HEK293 (cell line): ENCODE measurements around the gene NBPF1.
A peak's percentile ranks its signal among the peaks of the same experiment; 100 is the strongest.
"Not testable (repeated sequence)": the region's sequence is repeated elsewhere in the genome, so short reads cannot be mapped to it uniquely, and the experiment has no call there.

Source experiments
- CTCF ChIA-PET: fragments of 350-600 bp; formaldehyde crosslinking; extraction: SDS; loops from one replicate; lab custom pipeline; 2021; ENCODE audit warnings: antibody characterized with exemption; lab: Yijun Ruan, JAX
- POLR2A ChIA-PET: fragments of 300-600 bp; formaldehyde crosslinking; extraction: SDS; loops from one replicate; lab custom pipeline; 2020; ENCODE audit warnings: antibody characterized with exemption, inconsistent platforms; lab: Yijun Ruan, JAX
- H3K27ac ChIP-seq: fragments of 200-500 bp; sonication (Bioruptor generic); 2 replicates; pipeline ENCODE4 v1.5.1; 2014; ENCODE audit warnings: low read depth, low read length, control low read depth, inconsistent platforms; ENCODE audit errors: extremely low read depth
- H3K36me3 ChIP-seq, 2 experiments: fragments of 200-500 bp in 1 of 2; sonication (Bioruptor generic) in 1 of 2; 1 replicate in 1 of 2; 2 replicates in 1 of 2; pipeline ENCODE4 v1.5.1; 2014 to 2017; ENCODE audit warnings: inconsistent platforms in 2 of 2, low read length in 2 of 2; ENCODE audit not compliant: control insufficient read depth in 2 of 2, insufficient read depth in 1 of 2
- H3K4me1 ChIP-seq: fragments of 200-500 bp; sonication (Bioruptor generic); 2 replicates; pipeline ENCODE4 v1.5.1; 2014; ENCODE audit warnings: mild to moderate bottlenecking, low read length, inconsistent platforms; ENCODE audit not compliant: control insufficient read depth, insufficient read depth
- H3K4me3 ChIP-seq: 2 replicates; pipeline ENCODE4 v1.5.1; 2011; ENCODE audit warnings: low read depth, mild to moderate bottlenecking, control low read depth, low read length, moderate library complexity
- H3K9me3 ChIP-seq: fragments of 200-500 bp; sonication (Bioruptor generic); 2 replicates; pipeline ENCODE4 v1.5.1; 2014; ENCODE audit warnings: low read depth, low read length, inconsistent platforms; ENCODE audit not compliant: control insufficient read depth, insufficient read depth
- EGR2 ChIP-seq: fragments of 450-650 bp; formaldehyde crosslinking; IDR thresholded peaks from 2 replicates; pipeline ENCODE4 v1.5.1; 2016; ENCODE audit warnings: low read depth, missing biosample characterization, missing genetic modification characterization
- GLIS1 ChIP-seq: fragments of 450-650 bp; formaldehyde crosslinking; IDR thresholded peaks from 2 replicates; pipeline ENCODE4 v1.5.1; 2016; ENCODE audit warnings: missing biosample characterization, missing genetic modification characterization
- KLF1 ChIP-seq: fragments of 450-650 bp; formaldehyde crosslinking; IDR thresholded peaks from 2 replicates; pipeline ENCODE4 v1.5.1; 2016; ENCODE audit warnings: missing biosample characterization, missing genetic modification characterization
- OVOL3 ChIP-seq: fragments of 450-650 bp; formaldehyde crosslinking; IDR thresholded peaks from 2 replicates; pipeline ENCODE4 v1.5.1; 2016; ENCODE audit warnings: missing biosample characterization, missing genetic modification characterization
- PRDM4 ChIP-seq: fragments of 450-650 bp; formaldehyde crosslinking; IDR thresholded peaks from 2 replicates; pipeline ENCODE4 v1.5.1; 2017; ENCODE audit warnings: missing biosample characterization, missing genetic modification characterization
- SP2 ChIP-seq: fragments of 450-650 bp; formaldehyde crosslinking; IDR thresholded peaks from 2 replicates; pipeline ENCODE4 v1.5.1; 2016; ENCODE audit warnings: missing biosample characterization, missing genetic modification characterization
- SP3 ChIP-seq: fragments of 450-650 bp; formaldehyde crosslinking; IDR thresholded peaks from 2 replicates; pipeline ENCODE4 v1.5.1; 2016; ENCODE audit warnings: missing biosample characterization, missing genetic modification characterization
- ZFHX2 ChIP-seq: fragments of 450-650 bp; formaldehyde crosslinking; conservative IDR thresholded peaks from 2 replicates; pipeline ENCODE4 v1.5.1; 2016; ENCODE audit warnings: missing biosample characterization, missing genetic modification characterization
- ZNF133 ChIP-seq: fragments of 450-650 bp; formaldehyde crosslinking; IDR thresholded peaks from 2 replicates; pipeline ENCODE4 v1.5.1; 2016; ENCODE audit warnings: missing biosample characterization, missing genetic modification characterization
- ZNF2 ChIP-seq: fragments of 450-650 bp; formaldehyde crosslinking; IDR thresholded peaks from 2 replicates; pipeline ENCODE4 v1.5.1; 2016; ENCODE audit warnings: missing biosample characterization, missing genetic modification characterization
- ZNF600 ChIP-seq: fragments of 450-650 bp; formaldehyde crosslinking; IDR thresholded peaks from 2 replicates; pipeline ENCODE4 v1.5.1; 2016; ENCODE audit warnings: missing biosample characterization, missing genetic modification characterization
- ZXDB ChIP-seq: fragments of 450-650 bp; formaldehyde crosslinking; IDR thresholded peaks from 2 replicates; pipeline ENCODE4 v1.5.1; 2016; ENCODE audit warnings: missing biosample characterization, missing genetic modification characterization
- TF ChIP-seq, protein P1 (sequence below): fragments of 450-650 bp; formaldehyde crosslinking; IDR thresholded peaks from 2 replicates; pipeline ENCODE4 v1.5.1; 2016; ENCODE audit warnings: missing biosample characterization, missing genetic modification characterization
- TF ChIP-seq, protein P2 (sequence below): fragments of 450-650 bp; IDR thresholded peaks from 2 replicates; pipeline ENCODE4 v1.5.1; 2018; ENCODE audit warnings: missing biosample characterization, missing genetic modification characterization
- TF ChIP-seq, protein P3 (sequence below): fragments of 450-650 bp; formaldehyde crosslinking; IDR thresholded peaks from 2 replicates; pipeline ENCODE4 v1.5.1; 2016; ENCODE audit warnings: missing biosample characterization, missing genetic modification characterization
- TF ChIP-seq, protein P4 (sequence below): fragments of 450-650 bp; formaldehyde crosslinking; IDR thresholded peaks from 2 replicates; pipeline ENCODE4 v1.5.1; 2016; ENCODE audit warnings: missing biosample characterization, missing genetic modification characterization

NBPF1 gene

DNA sequence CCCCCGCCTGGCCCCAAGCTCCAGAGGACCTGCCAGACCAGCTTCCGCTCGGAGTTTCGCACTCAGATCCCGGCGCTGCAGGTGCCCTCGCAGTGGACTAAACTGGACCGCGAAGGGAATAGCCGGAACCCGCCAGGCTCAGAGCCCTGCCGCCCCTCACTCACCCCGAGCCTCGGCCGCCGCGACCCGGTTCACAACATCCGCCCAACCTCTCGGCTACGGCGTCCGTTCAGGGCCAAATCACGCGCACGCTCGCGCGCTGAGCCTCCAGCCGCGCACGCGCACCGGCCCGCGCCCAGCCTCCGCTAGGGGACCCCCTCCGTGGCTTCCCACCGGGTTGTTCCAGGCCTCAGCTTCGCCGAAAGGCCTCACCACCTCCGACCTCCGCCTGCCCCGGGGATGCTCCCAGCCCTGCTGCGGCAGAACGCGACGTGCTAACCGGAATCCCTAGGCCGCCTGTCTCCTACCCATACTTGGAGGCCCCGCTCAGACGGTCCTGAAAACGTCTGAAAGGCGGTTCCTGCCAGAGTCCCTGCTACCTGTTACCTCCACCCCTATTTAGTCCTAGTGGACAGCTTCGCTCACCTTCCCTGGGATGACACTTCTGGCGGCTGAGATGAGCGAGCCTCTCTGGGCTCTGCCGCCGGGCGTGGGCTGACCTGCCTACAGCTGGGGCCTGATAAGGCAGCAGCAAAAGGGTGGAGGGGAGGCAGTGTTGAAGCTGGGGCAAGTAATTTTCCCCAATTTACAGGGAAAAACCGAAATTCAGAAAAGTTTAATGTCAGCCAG, 31.3 kb upstream of the NBPF1 start (continued):
- TF ChIP-seq, protein P1, sequence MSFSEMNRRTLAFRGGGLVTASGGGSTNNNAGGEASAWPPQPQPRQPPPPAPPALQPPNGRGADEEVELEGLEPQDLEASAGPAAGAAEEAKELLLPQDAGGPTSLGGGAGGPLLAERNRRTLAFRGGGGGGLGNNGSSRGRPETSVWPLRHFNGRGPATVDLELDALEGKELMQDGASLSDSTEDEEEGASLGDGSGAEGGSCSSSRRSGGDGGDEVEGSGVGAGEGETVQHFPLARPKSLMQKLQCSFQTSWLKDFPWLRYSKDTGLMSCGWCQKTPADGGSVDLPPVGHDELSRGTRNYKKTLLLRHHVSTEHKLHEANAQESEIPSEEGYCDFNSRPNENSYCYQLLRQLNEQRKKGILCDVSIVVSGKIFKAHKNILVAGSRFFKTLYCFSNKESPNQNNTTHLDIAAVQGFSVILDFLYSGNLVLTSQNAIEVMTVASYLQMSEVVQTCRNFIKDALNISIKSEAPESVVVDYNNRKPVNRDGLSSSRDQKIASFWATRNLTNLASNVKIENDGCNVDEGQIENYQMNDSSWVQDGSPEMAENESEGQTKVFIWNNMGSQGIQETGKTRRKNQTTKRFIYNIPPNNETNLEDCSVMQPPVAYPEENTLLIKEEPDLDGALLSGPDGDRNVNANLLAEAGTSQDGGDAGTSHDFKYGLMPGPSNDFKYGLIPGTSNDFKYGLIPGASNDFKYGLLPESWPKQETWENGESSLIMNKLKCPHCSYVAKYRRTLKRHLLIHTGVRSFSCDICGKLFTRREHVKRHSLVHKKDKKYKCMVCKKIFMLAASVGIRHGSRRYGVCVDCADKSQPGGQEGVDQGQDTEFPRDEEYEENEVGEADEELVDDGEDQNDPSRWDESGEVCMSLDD (tag by site-specific recombination): peak; percentile 85

GRCh38 chr1:16644193-16644481, 30.8 kb upstream of the NBPF1 start:
- TF ChIP-seq ZNF133 (tag by site-specific recombination) (no peak), OVOL3 (no peak)
- TF ChIP-seq, protein P2, sequence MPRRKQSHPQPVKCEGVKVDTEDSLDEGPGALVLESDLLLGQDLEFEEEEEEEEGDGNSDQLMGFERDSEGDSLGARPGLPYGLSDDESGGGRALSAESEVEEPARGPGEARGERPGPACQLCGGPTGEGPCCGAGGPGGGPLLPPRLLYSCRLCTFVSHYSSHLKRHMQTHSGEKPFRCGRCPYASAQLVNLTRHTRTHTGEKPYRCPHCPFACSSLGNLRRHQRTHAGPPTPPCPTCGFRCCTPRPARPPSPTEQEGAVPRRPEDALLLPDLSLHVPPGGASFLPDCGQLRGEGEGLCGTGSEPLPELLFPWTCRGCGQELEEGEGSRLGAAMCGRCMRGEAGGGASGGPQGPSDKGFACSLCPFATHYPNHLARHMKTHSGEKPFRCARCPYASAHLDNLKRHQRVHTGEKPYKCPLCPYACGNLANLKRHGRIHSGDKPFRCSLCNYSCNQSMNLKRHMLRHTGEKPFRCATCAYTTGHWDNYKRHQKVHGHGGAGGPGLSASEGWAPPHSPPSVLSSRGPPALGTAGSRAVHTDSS (tag by site-specific recombination): no peak
- TF ChIP-seq, protein P3, sequence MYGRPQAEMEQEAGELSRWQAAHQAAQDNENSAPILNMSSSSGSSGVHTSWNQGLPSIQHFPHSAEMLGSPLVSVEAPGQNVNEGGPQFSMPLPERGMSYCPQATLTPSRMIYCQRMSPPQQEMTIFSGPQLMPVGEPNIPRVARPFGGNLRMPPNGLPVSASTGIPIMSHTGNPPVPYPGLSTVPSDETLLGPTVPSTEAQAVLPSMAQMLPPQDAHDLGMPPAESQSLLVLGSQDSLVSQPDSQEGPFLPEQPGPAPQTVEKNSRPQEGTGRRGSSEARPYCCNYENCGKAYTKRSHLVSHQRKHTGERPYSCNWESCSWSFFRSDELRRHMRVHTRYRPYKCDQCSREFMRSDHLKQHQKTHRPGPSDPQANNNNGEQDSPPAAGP (tag by site-specific recombination): no peak; the same call in 1 of the 2 replicates
- H3K36me3 ChIP-seq: peaks cover 0 to 11% of the 10 kb centered on the region in 2 experiments; a peak in 1 of 3 replicates
- H3K27ac ChIP-seq: peak overlapping the region; percentile 55; the same call in 1 of the 2 replicates
- H3K9me3 ChIP-seq: no peaks in the 10 kb centered on the region
- ChIA-PET POLR2A (interaction anchor here (0.7 to 1.0 kb wide), 3 partner anchors 23 to 203 kb away, joined by 3 to 4 read pairs (median 3); no protein-coding TSS in a partner anchor), CTCF (interaction anchor here (0.9 to 2.4 kb wide), 2 partner anchors 8 to 19 kb away, joined by 3 to 8 read pairs; no protein-coding TSS in a partner anchor)
- no peaks in the 10 kb centered on the region for H3K4me1 ChIP-seq
- peak overlapping the region; percentile 76 for H3K4me3 ChIP-seq

- peak overlapping the region; percentile 55; the same call in 1 of the 2 replicates for H3K27ac ChIP-seq
- peaks cover 0 to 11% of the 10 kb centered on the region in 2 experiments; a peak in 1 of 3 replicates for H3K36me3 ChIP-seq
- ChIA-PET CTCF (interaction anchor here (0.9 to 2.4 kb wide), 2 partner anchors 8 to 18 kb away, joined by 3 to 8 read pairs; no protein-coding TSS in a partner anchor), POLR2A (interaction anchor here (1.0 kb wide), 2 partner anchors 23 to 64 kb away, joined by 3 to 4 read pairs; no protein-coding TSS in a partner anchor)
- peak overlapping the region; percentile 76 for H3K4me3 ChIP-seq
- H3K9me3 ChIP-seq, H3K4me1 ChIP-seq: not testable (repeated sequence)
- TF ChIP-seq SP3 (tag by site-specific recombination): peak; percentile 55
- 0 out of 2 replicates have a peak, but pooled peaks have one; percentile 38 for TF ChIP-seq ZNF2
- TF ChIP-seq EGR2: peak; percentile 48; the same call in 1 of the 2 replicates
- TF ChIP-seq, protein P4, sequence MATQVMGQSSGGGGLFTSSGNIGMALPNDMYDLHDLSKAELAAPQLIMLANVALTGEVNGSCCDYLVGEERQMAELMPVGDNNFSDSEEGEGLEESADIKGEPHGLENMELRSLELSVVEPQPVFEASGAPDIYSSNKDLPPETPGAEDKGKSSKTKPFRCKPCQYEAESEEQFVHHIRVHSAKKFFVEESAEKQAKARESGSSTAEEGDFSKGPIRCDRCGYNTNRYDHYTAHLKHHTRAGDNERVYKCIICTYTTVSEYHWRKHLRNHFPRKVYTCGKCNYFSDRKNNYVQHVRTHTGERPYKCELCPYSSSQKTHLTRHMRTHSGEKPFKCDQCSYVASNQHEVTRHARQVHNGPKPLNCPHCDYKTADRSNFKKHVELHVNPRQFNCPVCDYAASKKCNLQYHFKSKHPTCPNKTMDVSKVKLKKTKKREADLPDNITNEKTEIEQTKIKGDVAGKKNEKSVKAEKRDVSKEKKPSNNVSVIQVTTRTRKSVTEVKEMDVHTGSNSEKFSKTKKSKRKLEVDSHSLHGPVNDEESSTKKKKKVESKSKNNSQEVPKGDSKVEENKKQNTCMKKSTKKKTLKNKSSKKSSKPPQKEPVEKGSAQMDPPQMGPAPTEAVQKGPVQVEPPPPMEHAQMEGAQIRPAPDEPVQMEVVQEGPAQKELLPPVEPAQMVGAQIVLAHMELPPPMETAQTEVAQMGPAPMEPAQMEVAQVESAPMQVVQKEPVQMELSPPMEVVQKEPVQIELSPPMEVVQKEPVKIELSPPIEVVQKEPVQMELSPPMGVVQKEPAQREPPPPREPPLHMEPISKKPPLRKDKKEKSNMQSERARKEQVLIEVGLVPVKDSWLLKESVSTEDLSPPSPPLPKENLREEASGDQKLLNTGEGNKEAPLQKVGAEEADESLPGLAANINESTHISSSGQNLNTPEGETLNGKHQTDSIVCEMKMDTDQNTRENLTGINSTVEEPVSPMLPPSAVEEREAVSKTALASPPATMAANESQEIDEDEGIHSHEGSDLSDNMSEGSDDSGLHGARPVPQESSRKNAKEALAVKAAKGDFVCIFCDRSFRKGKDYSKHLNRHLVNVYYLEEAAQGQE (tag by site-specific recombination): peak; percentile 95
- TF ChIP-seq ZNF600 (tag by site-specific recombination): peak; percentile 100
- peak; percentile 43 for TF ChIP-seq GLIS1 (tag by site-specific recombination)
- 0 out of 2 replicates have a peak, but pooled peaks have one; percentile 14 for TF ChIP-seq ZXDB (tag by site-specific recombination)
- 0 out of 2 replicates have a peak, but pooled peaks have one; percentile 7 for TF ChIP-seq PRDM4 (tag by site-specific recombination)
- peak; percentile 45 for TF ChIP-seq ZFHX2
- TF ChIP-seq SP2 (tag by site-specific recombination): peak; percentile 38; the same call in 1 of the 2 replicates
- TF ChIP-seq KLF1: peak; percentile 48; the same call in 1 of the 2 replicates
- TF ChIP-seq, protein P3 (tag by site-specific recombination): peak; percentile 63; the same call in 1 of the 2 replicates
Measured at GRCh38 chr1:16643476-16644192, 30.3 kb upstream of the NBPF1 start.
